Upper lobe of left lung (tissue), 6 donors: Measurements from ENCODE around the gene RDH14. TPM values are rescaled to one million over a fixed set of nuclear protein-coding genes. Genes with fewer than 3 reads are reported as not detected.

Experiments
- ATAC-seq, 2 donors: fragments of 200-7000 bp; cut with Tn5 transposase; one replicate each; pipeline ENCODE4 v1.9.1; 2022; ENCODE audit warnings: mild to moderate bottlenecking in 2 of 2, moderate library complexity in 2 of 2; ENCODE audit not compliant: low FRiP score in 2 of 2
- DNase-seq, 2 donors: peaks; one replicate each; pipeline ENCODE4 v3.0.0-alpha.2; 2019 to 2020
- H3K27ac ChIP-seq, 4 donors: fragments of 200-600 bp; sonication (generic); one replicate each; pipeline ENCODE4 v1.5.1; 2016 to 2019
- H3K27me3 ChIP-seq, 4 donors: fragments of 200-600 bp; sonication (generic); one replicate each; pipeline ENCODE4 v1.5.1; 2017 to 2019
- H3K36me3 ChIP-seq, 4 donors: fragments of 200-600 bp; sonication (generic); one replicate each; pipeline ENCODE4 v1.5.1; 2016 to 2019
- H3K4me1 ChIP-seq, 4 donors: fragments of 200-600 bp; sonication (generic); one replicate each; pipeline ENCODE4 v1.5.1; 2018 to 2019
- H3K4me3 ChIP-seq, 4 donors: fragments of 200-600 bp; sonication (generic); one replicate each; pipeline ENCODE4 v1.5.1; 2017 to 2019; ENCODE audit warnings: mild to moderate bottlenecking in 2 of 4, moderate library complexity in 1 of 4
- H3K9me3 ChIP-seq, 4 donors: fragments of 200-600 bp; sonication (generic); one replicate each; pipeline ENCODE4 v1.5.1; 2018 to 2019
- EP300 ChIP-seq, 4 donors: sonication (generic); formaldehyde crosslinking; IDR thresholded peaks; one replicate each; pipeline ENCODE4 v1.5.1; 2017; ENCODE audit warnings: antibody characterized with exemption in 4 of 4, control low read depth in 2 of 4
- POLR2A ChIP-seq, 4 donors: fragments of 450-650 bp; IDR thresholded peaks; one replicate each; pipeline ENCODE4 v1.5.1; 2016 to 2017; ENCODE audit warnings: antibody characterized with exemption in 4 of 4, mild to moderate bottlenecking in 2 of 4
- POLR2AphosphoS5 ChIP-seq, 2 donors: sonication (generic); formaldehyde crosslinking; IDR thresholded peaks; one replicate each; pipeline ENCODE4 v1.5.1; 2017; ENCODE audit warnings: antibody characterized with exemption in 2 of 2
- WGBS, 2 donors: methylation state at CpG; one replicate each; pipeline ENCODE4 v1.1.5; 2017 to 2018; 5-methylcytosine and 5-hydroxymethylcytosine counted together
- total RNA-seq, 6 donors: library from RNA; depleted of rRNA in 4 of 6; stranded (reverse); fragments of >200 nt in 4 of 6; gene quantifications; one replicate each; pipeline versions ENCODE4 v1.1.0 to v1.2.1, GENCODE V29; 2016 to 2021
- TF ChIP-seq, protein P1 (sequence below), 6 experiments: fragments of 450-650 bp in 4 of 6; fragments of 200-600 bp in 2 of 6; sonication (generic) in 2 of 6; IDR thresholded peaks; one replicate each; pipeline ENCODE4 v1.5.1; 2016 to 2019; ENCODE audit warnings: antibody characterized with exemption in 6 of 6
- donor health status: DM: no; HTN: no; CAD: no; lungs with moderate emphysema.
- donor health status: DM: no; HTN: yes; CAD: no; lungs with severe emphysema.

The RDH14 gene
- total RNA-seq, 6 donors from 2014 or later = 16.2 to 35.2 (median 26.8) TPM

DNA sequence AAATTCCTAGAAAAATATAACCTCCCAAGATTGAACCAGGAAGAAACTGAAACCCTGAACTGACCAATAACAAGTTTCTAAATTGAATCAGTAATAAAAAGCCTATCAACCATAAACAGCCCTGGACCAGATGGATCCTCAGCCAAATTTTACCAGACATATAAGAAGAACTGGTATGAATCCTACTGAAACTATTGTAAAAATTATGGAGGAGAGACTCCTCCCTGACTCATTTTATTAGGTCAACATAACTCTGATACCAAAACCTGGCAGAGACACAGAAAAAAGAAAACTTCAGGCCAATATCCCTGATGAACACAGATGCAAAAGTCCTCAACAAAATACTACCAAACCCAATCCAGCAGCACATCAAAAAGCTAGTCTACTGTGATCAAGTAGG lies 17.6 kb upstream of the RDH14 start:
- no peaks in the 10 kb centered on the region for H3K27me3 ChIP-seq
- no peaks in the 10 kb centered on the region for H3K36me3 ChIP-seq
- no peak overlapping the region for H3K4me3 ChIP-seq
- H3K27ac ChIP-seq = no peak overlapping the region
- TF ChIP-seq, protein P1, sequence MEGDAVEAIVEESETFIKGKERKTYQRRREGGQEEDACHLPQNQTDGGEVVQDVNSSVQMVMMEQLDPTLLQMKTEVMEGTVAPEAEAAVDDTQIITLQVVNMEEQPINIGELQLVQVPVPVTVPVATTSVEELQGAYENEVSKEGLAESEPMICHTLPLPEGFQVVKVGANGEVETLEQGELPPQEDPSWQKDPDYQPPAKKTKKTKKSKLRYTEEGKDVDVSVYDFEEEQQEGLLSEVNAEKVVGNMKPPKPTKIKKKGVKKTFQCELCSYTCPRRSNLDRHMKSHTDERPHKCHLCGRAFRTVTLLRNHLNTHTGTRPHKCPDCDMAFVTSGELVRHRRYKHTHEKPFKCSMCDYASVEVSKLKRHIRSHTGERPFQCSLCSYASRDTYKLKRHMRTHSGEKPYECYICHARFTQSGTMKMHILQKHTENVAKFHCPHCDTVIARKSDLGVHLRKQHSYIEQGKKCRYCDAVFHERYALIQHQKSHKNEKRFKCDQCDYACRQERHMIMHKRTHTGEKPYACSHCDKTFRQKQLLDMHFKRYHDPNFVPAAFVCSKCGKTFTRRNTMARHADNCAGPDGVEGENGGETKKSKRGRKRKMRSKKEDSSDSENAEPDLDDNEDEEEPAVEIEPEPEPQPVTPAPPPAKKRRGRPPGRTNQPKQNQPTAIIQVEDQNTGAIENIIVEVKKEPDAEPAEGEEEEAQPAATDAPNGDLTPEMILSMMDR (IDR thresholded peaks at IDR 0.05) = no peak
- no peak for TF ChIP-seq POLR2A (IDR thresholded peaks at IDR 0.05)
- H3K4me1 ChIP-seq = no peaks in the 10 kb centered on the region
- DNase-seq = no peak
- no peak for ATAC-seq
- peaks cover 0 to 6% (median 0%) of the 10 kb centered on the region in 4 donors for H3K9me3 ChIP-seq

DNA sequence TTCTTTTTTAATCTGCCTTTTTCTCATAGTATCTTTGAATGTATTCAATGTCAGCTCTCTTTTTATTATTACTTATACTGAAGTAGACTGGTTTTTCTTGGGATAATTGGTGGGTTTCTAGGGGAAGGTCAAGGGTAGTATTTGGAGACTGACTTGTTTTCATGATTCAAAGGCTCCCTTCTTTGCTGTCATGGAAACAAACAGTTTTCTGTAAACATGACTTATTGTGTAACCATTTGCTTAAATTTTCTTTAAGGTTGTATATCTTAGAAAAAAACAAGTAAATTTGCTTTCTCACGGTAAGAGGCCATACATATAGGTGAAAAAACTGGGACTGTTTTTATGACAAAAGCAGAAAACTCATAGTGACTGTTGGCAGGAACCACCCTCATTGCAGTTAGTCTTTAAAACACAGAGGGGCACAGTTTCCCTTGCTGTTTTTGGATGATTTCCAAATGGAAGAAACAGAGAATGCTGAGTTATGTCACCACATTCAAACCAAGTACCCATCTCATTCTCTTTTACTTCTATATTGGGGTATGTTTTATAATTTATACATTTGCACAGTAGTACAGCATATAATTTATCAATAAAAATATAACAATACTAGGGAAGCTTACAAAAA lies 5.8 kb upstream of the RDH14 start:
- no peaks in the 10 kb centered on the region for H3K27me3 ChIP-seq
- peaks cover 0 to 3% (median 0%) of the 10 kb centered on the region in 4 donors for H3K9me3 ChIP-seq
- WGBS, 2 donors = 73 to 77% methylated on average over 1 of the region's 1 CpG
- no peak overlapping the region for H3K27ac ChIP-seq
- no peak for DNase-seq
- TF ChIP-seq POLR2AphosphoS5 (IDR thresholded peaks at IDR 0.05) (no peak), POLR2A (IDR thresholded peaks at IDR 0.05) (no peak), EP300 (IDR thresholded peaks at IDR 0.05) (no peak)
- TF ChIP-seq, protein P1 (IDR thresholded peaks at IDR 0.05) = no peak
- peaks cover 0 to 3% (median 0%) of the 10 kb centered on the region in 4 donors for H3K36me3 ChIP-seq
- ATAC-seq = no peak
- no peak overlapping the region for H3K4me3 ChIP-seq
- peaks cover 0 to 3% (median 0%) of the 10 kb centered on the region in 4 donors for H3K4me1 ChIP-seq

DNA sequence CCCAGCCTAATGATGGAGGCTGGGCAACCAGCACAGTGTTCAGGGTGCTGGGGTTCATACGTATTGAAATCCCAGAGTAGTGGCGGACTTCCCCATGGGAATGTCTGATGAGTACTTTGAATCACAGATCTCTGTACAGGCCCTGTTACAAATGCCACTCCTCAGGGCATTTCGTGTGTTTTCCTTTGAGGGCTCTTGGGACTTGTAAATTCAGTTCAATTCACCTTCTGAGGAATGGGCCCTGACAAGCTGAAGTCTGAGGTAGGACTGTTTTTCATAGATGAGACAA lies 288 bp upstream of the RDH14 start:
- ATAC-seq (no peak), DNase-seq (no peak)
- H3K4me1 ChIP-seq = peaks cover 19 to 29% (median 25%) of the 10 kb centered on the region in 4 donors
- no peaks in the 10 kb centered on the region for H3K27me3 ChIP-seq
- TF ChIP-seq, protein P1 (IDR thresholded peaks at IDR 0.05) = no peak
- no peak for TF ChIP-seq EP300 (IDR thresholded peaks at IDR 0.05)
- no peak for TF ChIP-seq POLR2A (IDR thresholded peaks at IDR 0.05)
- no peak for TF ChIP-seq POLR2AphosphoS5 (IDR thresholded peaks at IDR 0.05)
- WGBS, 2 donors = 0 to 7% methylated on average over 3 of the region's 3 CpGs
- peak overlapping the region; percentile 60 to 88 (median 81) for H3K4me3 ChIP-seq
- peaks cover 0 to 3% (median 0%) of the 10 kb centered on the region in 4 donors for H3K36me3 ChIP-seq
- H3K9me3 ChIP-seq = peaks cover 0 to 3% (median 0%) of the 10 kb centered on the region in 4 donors
- H3K27ac ChIP-seq = peak overlapping the region; percentile 96 to 99 (median 98)

DNA sequence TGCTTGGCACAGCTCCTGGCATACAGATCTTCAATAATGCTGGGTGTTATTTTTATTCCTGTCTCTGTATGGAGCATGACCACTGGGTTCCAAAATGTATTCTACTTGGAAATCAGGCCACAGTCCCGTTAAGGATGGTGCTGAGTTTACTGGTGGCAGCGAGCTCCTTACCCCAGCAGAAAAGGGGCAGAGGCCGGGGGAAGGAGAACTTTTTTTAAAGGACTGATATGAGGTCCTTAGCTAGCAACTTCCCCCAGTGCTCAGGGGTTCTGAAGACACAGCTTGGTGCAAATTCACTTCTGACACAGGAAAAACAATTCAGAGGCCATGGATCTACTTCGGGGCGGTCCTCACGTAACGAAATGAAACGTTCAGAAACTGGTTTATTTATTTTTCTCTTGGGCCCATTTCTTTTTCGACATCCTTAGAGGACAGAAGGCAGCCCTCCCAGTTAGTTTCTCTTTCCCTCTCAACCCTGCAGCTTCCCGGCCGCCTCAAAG lies 872 bp downstream of the RDH14 start:
- no peaks in the 10 kb centered on the region for H3K27me3 ChIP-seq
- ATAC-seq = peak in 1 of 2 donors; percentile 1
- no peak for DNase-seq
- H3K4me3 ChIP-seq = peak overlapping the region; percentile 60 to 88 (median 81)
- H3K27ac ChIP-seq = peak overlapping the region; percentile 96 to 99 (median 98)
- peaks cover 0 to 10% (median 7%) of the 10 kb centered on the region in 4 donors for H3K36me3 ChIP-seq
- H3K4me1 ChIP-seq = peaks cover 19 to 30% (median 25%) of the 10 kb centered on the region in 4 donors
- WGBS, 2 donors = 1 to 3% methylated on average over 11 of the region's 11 CpGs
- peaks cover 0 to 3% (median 0%) of the 10 kb centered on the region in 4 donors for H3K9me3 ChIP-seq
- TF ChIP-seq POLR2A (IDR thresholded peaks at IDR 0.05) (no peak), EP300 (IDR thresholded peaks at IDR 0.05) (no peak), POLR2AphosphoS5 (IDR thresholded peaks at IDR 0.05) (no peak)
- TF ChIP-seq, protein P1 (IDR thresholded peaks at IDR 0.05) = no peak

DNA sequence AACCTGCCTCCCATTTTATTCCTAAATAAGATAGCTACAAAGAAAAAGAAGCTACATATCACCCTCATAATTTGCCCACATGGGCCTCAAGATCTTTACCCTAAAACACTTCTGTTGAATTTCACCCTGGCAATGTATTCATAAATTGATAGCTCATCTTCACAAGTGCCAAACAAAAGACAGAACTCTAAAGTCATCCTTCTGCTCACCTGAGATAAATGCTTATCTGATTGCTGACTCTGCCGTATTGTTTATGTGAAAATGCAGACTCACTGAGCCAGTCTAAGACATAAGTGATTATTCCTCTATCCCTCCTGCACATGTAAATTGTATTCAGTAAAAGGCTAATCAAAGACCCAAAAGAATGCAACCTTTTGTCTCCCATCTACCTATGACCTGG lies 2.0 kb downstream of the RDH14 start:
- 61 to 63% methylated on average over 1 of the region's 1 CpG for WGBS, 2 donors
- no peaks in the 10 kb centered on the region for H3K9me3 ChIP-seq

More for the DNA sequence above, 2.0 kb downstream of the RDH14 start:
- no peaks in the 10 kb centered on the region for H3K27me3 ChIP-seq
- H3K27ac ChIP-seq = peak overlapping the region in 1 of 4 donors; percentile 20
- peaks cover 0 to 21% (median 8%) of the 10 kb centered on the region in 4 donors for H3K36me3 ChIP-seq
- no peak overlapping the region for H3K4me3 ChIP-seq
- DNase-seq = no peak
- no peak for TF ChIP-seq POLR2A (IDR thresholded peaks at IDR 0.05)
- TF ChIP-seq POLR2AphosphoS5 (IDR thresholded peaks at IDR 0.05) = no peak
- TF ChIP-seq, protein P1 (IDR thresholded peaks at IDR 0.05) = no peak
- no peak for TF ChIP-seq EP300 (IDR thresholded peaks at IDR 0.05)
- H3K4me1 ChIP-seq = peaks cover 19 to 40% (median 29%) of the 10 kb centered on the region in 4 donors
- no peak for ATAC-seq
